Activated CD4-positive, alpha-beta T cell treated with anti-CD3 and anti-CD28 coated beads, Interleukin-2, Interleukin-6, amounts not matched to agents 100 ng/mL and 50 ng/mL, durations not matched to agents 16 hours and 8 hours (primary cell): Measurements from ENCODE around the gene LARP1.
"Not testable (repeated sequence)": the region's sequence is repeated elsewhere in the genome, so short reads cannot be mapped to it uniquely, and the experiment has no call there.

Experiments
- DNase-seq: peaks from one replicate; pipeline ENCODE4 v3.0.0-alpha.2; 2020

Gene LARP1

DNA sequence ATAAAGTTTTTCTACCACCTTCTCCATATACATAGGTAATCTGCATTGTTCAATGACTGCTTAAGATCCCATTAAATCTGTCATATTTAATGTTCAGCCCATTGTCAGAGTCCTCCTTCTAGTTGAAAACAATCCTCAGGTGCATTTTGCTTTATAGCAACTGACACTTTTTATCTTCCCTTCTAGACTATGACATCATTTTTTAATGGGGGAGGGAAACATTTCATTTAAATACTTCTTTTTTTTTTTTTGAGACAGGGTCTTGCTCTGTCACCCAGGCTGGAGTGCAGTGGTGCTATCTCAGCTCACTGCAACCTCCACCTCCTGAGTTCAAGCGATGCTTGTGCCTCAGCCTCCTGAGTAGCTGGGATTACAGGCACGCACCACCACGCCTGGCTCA is 77.6 kb downstream of the LARP1 start:
- not testable (repeated sequence) for DNase-seq

- DNase-seq = no peak
Observed at GRCh38 chr5:154834053-154834452, 78.9 kb downstream of the LARP1 start.

- not testable (repeated sequence) for DNase-seq
Observed at GRCh38 chr5:154835701-154836052, 80.5 kb downstream of the LARP1 start.

DNA sequence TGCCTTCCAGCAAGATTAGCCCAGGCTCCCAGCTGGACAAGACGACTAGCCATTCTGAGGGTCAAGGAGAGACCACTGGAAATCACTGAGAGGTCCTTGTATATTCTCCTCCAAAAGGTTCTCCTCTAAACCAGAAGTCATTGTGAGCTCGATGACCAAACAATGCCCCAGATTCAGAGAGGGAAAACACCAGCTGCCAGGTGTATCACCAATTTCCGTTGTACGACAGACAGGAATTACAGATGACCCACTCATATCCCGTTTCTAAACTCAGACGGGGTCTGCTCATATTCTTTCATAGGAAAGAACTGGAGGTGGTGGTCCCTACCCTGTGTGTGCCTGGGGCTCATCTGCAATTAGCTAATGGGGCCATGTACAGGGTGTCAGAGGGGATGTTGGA is 81.0 kb downstream of the LARP1 start:
- DNase-seq = no peak

GRCh38 chr5:154837009-154837901 is 82.1 kb downstream of the LARP1 start:
- no peak for DNase-seq

DNA sequence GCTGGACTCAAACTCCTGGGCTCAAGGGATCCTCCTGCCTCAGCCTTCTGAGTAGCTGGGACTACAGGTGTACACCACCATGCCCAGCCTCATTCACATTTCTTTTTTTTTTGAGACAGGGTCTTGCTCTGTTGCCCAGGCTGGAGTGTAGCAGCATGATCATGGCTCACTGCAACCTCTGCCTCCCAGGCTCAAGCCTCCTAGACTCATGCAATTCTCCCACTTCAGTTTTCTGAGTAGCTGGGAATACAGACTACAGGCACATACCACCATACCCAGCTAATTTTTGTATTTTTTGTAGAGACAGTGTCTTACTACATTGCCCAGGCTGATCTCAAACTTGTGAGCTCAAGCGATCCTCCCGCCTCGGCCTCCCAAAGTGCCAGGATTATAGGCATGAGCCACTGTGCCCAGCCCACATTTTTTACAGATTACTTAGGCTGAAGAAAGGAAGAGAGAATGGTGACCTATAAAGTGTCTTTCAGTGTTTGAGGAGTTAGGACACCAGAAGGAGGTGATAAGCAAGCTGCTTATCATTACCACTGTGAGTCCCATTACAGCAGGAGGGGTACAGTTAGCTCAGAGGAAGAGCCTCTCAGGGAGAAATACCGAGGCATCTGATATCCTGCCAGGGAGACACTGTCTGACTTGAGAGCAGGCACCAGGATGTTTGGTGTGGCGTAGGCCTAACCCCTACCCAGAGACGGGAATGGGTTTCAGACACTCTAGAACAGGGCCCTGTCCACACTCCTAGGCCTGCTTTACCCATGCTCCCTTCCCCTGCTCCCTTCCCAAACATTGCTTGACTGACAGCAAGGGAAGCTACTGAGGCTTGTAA is 85.5 kb downstream of the LARP1 start:
- no peak for DNase-seq

- DNase-seq = no peak
Observed at GRCh38 chr5:154841273-154841661, 86.1 kb downstream of the LARP1 start.

- DNase-seq = no peak
Observed at GRCh38 chr5:154842689-154843530, 87.7 kb downstream of the LARP1 start.

DNA sequence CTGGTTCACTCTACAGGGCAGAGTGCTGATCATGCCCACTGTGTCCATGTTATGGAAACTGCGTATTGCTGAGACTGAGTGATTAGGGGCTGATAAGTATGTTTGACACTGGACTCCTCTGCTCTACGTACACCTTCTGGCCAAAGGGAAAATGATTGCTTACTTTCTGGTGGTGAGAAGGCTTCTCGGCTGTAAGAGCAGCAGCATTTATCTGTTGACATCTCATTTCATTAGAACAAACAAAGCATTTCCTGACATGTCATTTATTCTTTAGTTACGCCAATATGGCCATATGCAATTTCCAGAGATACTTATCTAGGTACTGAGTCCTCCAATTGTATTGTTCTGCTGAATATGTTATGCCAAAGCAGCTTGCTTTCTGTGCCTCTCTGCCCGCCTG is 89.6 kb downstream of the LARP1 start:
- no peak for DNase-seq

- no peak for DNase-seq
Observed at GRCh38 chr5:154849264-154849785, 94.1 kb downstream of the LARP1 start.

GRCh38 chr5:154849791-154850201 is 94.6 kb downstream of the LARP1 start:
- no peak for DNase-seq

DNA sequence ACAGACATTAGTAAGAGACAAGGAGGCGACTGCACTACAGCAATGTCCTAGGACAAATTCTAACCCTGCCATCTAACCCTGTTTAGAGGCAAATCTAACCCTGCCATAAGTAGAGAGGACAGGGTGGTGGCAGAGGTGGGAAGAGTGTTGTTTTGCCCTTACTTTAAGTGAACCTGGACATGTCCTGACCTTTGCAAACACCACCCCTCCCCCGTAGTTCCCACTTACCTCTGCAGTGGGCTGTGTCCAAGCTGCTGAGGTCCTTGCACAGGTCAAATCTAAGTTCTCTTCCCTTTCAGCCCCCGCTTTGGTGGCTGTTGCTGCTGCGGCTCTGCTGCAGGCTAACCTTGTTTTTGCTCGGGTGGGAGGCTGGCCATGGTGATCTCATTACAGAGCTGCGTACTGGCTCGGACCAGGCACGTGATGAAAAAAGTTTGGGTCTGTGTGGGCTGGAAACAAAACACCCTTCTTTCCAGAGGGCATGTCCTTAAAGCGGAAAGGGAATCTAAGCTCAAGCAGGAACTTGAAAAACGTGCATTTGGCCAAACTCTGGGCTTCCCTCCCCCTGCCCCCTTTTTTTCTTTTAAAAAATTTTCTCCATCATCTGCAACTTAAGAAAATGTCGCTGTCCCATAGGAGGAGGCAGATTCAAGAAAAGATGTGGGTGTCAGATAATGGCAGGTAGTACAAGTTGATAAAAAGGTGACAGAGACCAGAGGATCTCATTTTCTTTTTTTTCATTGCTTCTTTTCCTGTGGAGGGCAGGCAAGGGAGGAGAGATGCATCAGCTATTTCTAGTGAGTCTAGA is 95.3 kb downstream of the LARP1 start, which contains the start of gene FAXDC2:
Gene FAXDC2, minus strand, starts transcription at position 349 of the 808 bp plus-strand sequence. CDS start 12,425 bp downstream, outside the sequence.
- no peak for DNase-seq

- DNase-seq = no peak
Observed at GRCh38 chr5:154851351-154851750, 96.2 kb downstream of the LARP1 start.

DNA sequence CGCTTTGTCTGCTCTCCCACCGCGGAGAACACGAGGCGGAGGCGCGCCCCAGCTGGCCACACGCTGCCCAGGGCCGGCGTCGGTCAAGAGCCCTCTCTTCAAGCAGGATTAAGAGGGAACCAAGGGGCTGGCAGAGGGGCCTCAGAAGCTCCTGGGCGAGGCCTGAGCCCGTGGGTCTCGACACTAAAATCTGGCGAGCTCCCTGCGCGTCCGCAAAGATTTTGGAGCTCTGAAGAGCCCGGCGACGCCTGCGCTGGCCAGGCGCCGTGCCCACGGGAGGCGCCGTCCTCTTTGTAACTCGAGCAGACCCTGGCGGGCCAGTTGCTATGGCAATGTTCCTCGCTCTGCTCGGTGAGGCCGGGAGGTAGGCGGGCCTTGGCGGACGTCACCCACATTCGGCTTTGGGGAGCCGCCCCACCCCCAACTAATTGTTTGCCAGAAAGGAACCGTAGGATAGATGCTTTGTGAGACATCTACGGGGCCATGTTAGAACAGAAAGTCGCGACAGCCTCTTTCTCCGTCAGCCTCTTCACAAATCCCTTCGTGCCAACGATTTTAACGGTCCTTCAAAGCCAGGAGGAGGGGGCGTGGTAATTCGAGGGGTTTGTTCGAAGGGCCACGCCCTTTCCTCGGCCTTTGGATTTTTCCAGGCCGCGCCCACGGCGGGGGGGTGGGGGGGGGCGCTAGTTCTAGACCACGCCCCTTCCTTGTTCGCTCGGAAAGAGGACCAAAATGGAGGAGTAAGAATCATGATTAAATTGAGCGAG is 102.5 kb downstream of the LARP1 start:
- DNase-seq = peak; percentile 89

DNA sequence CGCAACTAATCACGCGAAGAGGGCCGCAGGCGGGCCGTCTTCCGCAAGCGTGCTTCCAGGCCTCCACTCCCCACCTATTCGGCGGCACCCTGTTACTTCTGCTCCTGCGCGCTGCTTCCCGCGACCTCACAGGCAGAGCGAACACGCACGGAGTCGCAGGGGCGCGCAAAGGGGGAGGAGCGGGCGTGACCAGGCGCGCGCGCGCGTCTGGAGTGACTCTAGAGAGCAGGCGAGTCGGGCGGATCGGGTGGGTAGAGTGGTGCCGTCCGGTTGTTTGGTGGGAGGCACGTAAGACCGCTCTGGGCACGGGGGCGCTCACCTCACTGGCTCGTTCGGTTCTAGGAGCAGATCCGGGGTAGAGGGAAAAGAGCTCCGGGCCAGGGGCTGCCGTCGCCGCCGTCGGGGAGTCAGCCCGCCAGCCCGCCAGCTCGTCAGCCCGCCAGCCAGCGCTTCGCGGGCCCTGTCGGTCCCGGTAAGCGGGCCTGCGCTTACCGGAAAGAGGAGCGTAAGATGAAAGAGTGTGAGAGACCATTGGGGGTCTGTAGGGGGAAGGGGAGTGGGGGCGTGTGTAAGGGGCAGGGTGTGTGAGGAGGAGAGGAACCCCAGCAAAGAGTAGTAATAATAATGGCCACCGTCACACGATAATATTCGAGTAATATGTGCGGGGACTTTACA is 103.3 kb downstream of the LARP1 start, which contains the start of gene CNOT8:
Gene CNOT8, plus strand, starts transcription at position 331 of the 675 bp plus-strand sequence. CDS start 4,652 bp downstream, outside the sequence.
- peak; percentile 99 for DNase-seq

DNA sequence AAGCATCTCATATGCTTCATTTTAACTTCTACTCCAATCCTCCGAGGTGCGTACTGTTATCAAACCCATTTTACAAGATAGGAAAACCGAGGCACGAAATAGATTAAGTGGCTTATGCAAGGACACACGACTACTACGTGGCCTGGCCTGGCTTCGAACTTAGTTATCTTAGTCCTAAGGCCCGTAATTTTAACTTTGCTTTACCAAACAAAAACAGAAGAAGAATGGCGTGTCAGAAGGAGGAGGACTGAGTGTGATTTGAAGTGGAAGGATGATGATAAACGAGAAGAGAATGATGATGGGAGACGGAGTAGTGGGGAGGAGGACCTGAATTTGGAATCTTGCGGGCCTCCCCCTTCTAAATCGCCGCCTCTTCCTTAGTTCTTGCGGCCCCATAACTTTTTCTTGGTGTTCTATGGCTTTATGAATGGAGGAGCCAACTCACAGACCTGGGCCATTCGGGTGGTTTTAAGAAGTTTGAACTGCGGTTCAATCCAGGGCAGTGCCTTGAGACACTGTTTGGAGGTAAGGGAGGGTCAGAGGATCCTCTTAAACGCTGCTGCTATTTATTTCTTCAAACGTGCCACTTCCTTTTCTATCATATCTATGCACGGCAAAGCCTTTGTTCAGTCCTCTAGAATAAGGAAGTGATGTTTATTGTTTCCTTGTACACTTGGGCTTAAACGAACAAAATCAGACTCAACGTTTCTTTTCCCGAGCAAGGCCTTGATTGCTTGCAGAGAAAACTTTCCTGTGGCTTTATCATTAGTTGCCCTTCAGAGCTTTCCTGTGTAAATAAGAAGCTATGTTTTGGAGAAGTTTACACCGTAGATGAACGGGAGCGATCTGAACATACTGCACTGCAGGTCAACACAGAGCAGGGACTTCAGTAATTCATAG is 104.0 kb downstream of the LARP1 start:
- DNase-seq = peak; percentile 30

- DNase-seq = peak; percentile 42
Observed at GRCh38 chr5:154860123-154860522, 104.9 kb downstream of the LARP1 start.

DNA sequence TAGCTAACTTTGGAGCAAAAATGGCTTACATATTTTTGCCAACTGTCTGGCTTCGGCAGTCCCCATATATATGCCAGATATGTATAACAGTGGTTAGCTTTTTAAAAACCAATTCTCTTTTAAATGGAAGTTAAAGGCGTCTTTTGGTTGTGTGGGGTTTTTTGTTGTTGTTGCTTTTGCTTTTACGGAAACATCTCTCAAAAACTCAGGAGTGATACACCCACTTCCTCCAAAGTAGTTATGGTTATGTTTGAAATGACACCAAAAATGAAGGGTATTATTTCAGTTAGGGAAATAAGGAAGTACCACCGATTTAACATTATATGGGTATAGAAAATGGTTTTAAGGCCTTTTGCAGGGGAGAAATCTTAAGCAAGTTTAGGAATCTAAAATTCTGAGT is 105.6 kb downstream of the LARP1 start:
- DNase-seq = peak; percentile 9

GRCh38 chr5:154861946-154862345 is 106.8 kb downstream of the LARP1 start:
- DNase-seq = no peak
